Type B pancreatic cell (in vitro differentiated cells): Measurements from ENCODE around the gene NOL8. TPM values are rescaled to one million over a fixed set of nuclear protein-coding genes. Genes with fewer than 3 reads are reported as not detected.
A peak's percentile ranks its signal among the peaks of the same experiment; 100 is the strongest.

Source experiments
- DNase-seq: peaks from one replicate; pipeline ENCODE4 v3.0.0; 2021; ENCODE audit warnings: mixed read lengths; ENCODE audit not compliant: unreplicated experiment; ENCODE audit errors: extremely low spot score
- H3K27ac Mint-ChIP-seq: 2 replicates; pipeline ENCODE4 v1.8.0; 2021; ENCODE audit warnings: mild to moderate bottlenecking, mixed read lengths
- H3K27me3 Mint-ChIP-seq: 2 replicates; pipeline ENCODE4 v1.8.0; 2021; ENCODE audit warnings: mixed read lengths
- H3K36me3 Mint-ChIP-seq: 2 replicates; pipeline ENCODE4 v1.8.0; 2021; ENCODE audit warnings: mixed read lengths
- H3K4me1 Mint-ChIP-seq: one replicate; pipeline ENCODE4 v1.8.0; 2021; ENCODE audit warnings: mixed read lengths; ENCODE audit not compliant: unreplicated experiment
- H3K4me3 Mint-ChIP-seq: 2 replicates; pipeline ENCODE4 v1.8.0; 2021; ENCODE audit warnings: mild to moderate bottlenecking, mixed read lengths
- H3K9me3 Mint-ChIP-seq: 2 replicates; pipeline ENCODE4 v1.8.0; 2021; ENCODE audit warnings: mixed read lengths
- CTCF ChIP-seq: fragments of 200-600 bp; sonication (generic); conservative IDR thresholded peaks from 2 replicates; pipeline ENCODE4 v1.5.0; 2021; ENCODE audit warnings: antibody characterized with exemption, mild to moderate bottlenecking
- long read RNA-seq: library from polyadenylated mRNA; unstranded; transcript quantifications from one replicate; pipeline ENCODE4 v2.0.0, GENCODE V29; 2020
- total RNA-seq: library from RNA; stranded (reverse); gene quantifications from 2 replicates; pipeline ENCODE4 v1.2.1, GENCODE V29; 2021; ENCODE audit warnings: low replicate concordance

NOL8 gene
- 37.4 and 41.0 TPM in 2 replicates for total RNA-seq
- long read RNA-seq, transcript NOL8-204 (7 exons, 1,098 nt) = major isoform, 9 of 153 reads
- long read RNA-seq, partial matches to known transcripts = 121 of 153 reads
- long read RNA-seq, other reads (novel, unspliced or antisense) = 22 of 153 reads

- H3K27ac Mint-ChIP-seq = peak within 1 kb of the TSS; percentile 97
- H3K4me1 Mint-ChIP-seq = peaks cover 22% of the 10 kb centered on the region
- DNase-seq = peak; percentile 84
- no peaks in the 10 kb centered on the region for H3K9me3 Mint-ChIP-seq
- peak within 1 kb of the TSS; percentile 99 for H3K4me3 Mint-ChIP-seq
- H3K36me3 Mint-ChIP-seq = no peaks in the 10 kb centered on the region
- H3K27me3 Mint-ChIP-seq = no peaks in the 10 kb centered on the region
- no peak for TF ChIP-seq CTCF
Measured at GRCh38 chr9:92325269-92325990, at the start of gene NOL8, which contains the start of gene CENPP. Gene NOL8 (minus strand): TSS chr9:92325350. CDS start chr9:92324161, 1,189 bp downstream. Gene CENPP (plus strand): TSS chr9:92325953.

DNA sequence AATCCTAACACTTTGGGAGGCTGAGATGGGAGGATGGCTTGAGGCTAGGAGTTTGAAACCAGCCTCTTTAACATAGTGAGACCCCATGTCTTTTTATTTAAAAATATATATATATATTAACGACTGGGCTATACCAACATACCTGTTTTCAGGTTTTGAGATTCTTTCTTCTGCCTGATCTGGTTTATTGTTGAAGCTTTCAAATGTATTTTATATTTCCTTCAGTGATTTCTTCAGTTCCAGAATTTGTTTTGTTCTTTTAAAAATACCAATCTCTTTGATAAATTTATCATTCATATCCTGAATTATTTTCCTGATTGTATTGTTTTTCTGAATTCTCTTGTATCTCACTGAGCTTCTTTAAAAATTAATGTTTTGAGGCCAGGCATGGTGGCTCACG, 48.0 kb upstream of the NOL8 start:
- Mint-ChIP-seq H3K4me3 (no peak overlapping the region), H3K36me3 (peaks cover 9% of the 10 kb centered on the region), H3K4me1 (no peaks in the 10 kb centered on the region), H3K27me3 (no peaks in the 10 kb centered on the region), H3K9me3 (peaks cover 12% of the 10 kb centered on the region), H3K27ac (no peak overlapping the region)
- no peak for TF ChIP-seq CTCF
- DNase-seq = no peak

DNA sequence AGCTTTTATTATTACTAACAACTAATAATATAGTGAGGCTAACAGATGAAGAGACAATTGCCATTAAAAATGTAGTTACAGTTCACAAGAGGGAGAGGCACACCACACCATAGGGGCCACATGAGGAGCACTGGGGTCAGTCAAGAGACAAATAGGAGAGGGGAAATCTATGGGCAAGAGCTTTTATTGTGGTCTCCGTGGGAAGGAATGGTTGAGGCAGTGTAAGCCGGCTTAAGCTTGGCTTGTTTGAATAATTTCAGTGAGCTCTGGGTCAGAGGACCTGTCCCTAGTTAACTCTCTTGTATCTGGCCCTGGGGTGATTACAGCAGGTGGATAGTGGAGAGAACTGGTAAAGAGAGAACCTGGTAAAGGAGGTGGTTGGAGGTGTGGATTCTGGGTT, 43.9 kb upstream of the NOL8 start:
- Mint-ChIP-seq H3K4me1 (no peaks in the 10 kb centered on the region), H3K27me3 (no peaks in the 10 kb centered on the region), H3K9me3 (no peaks in the 10 kb centered on the region), H3K27ac (no peak overlapping the region), H3K36me3 (no peaks in the 10 kb centered on the region), H3K4me3 (no peak overlapping the region)
- DNase-seq = no peak
- no peak for TF ChIP-seq CTCF

DNA sequence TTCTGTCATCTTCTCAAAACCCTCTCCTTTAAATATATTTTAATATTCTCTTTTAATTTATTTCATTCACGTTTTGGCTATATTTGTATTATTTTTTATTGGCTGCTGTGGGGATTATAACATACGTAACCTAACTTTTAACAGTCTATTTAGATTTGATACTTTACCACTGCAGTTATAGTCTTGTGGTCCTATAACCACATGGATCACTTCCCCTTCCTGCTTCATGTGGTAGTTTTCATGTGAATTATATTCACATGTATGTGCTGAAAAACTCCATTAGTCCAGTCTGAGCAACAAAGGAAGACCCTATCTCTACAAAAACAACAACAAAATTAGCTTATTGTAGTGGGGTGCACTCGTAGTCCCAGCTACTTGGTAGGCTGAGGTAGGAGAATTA, 34.9 kb upstream of the NOL8 start:
- Mint-ChIP-seq H3K36me3 (peaks cover 6% of the 10 kb centered on the region), H3K27ac (no peak overlapping the region), H3K27me3 (no peaks in the 10 kb centered on the region), H3K4me1 (no peaks in the 10 kb centered on the region), H3K9me3 (peaks cover 5% of the 10 kb centered on the region), H3K4me3 (no peak overlapping the region)
- no peak for TF ChIP-seq CTCF
- no peak for DNase-seq

DNA sequence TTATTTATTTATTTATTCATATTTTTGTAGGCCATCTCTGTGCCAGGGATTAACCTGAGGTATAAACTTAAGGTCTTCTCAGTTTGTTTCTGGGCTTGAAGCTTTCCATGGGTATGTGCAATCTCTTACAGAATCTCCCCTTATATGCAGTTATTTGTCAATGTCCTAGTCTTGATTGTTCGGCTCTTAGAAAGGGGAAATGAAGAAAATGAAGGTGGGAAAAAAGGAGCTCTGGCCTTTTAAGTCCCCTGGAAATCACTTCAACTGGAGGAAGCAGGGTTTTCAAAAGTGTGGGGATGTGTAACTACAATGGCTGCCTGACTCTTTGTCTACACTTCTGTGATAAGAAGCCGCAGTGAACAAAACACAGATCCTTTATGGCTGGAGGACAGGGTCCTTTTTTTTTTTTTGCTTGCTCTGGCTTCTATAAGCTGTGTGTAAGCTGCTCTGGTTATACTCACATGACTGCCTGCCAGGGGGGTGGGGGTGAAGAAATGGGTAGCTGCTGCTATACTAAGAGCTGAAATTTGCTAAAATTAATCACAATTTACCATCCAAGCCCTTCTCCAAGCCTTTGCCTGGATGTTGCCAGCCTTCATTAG, 34.3 kb upstream of the NOL8 start:
- H3K4me3 Mint-ChIP-seq = no peak overlapping the region
- no peak for DNase-seq
- H3K9me3 Mint-ChIP-seq = peaks cover 8% of the 10 kb centered on the region
- peak overlapping the region; percentile 19 for H3K27ac Mint-ChIP-seq
- no peak for TF ChIP-seq CTCF
- H3K36me3 Mint-ChIP-seq = peaks cover 9% of the 10 kb centered on the region
- H3K4me1 Mint-ChIP-seq = no peaks in the 10 kb centered on the region
- no peaks in the 10 kb centered on the region for H3K27me3 Mint-ChIP-seq
